ENCODE data around the gene CATSPER2. TPM values are rescaled to one million over a fixed set of nuclear protein-coding genes. Genes with fewer than 3 reads are reported as not detected.

CATSPER2 gene
- total RNA-seq = 1.1 and 1.3 TPM in 2 replicates

DNA sequence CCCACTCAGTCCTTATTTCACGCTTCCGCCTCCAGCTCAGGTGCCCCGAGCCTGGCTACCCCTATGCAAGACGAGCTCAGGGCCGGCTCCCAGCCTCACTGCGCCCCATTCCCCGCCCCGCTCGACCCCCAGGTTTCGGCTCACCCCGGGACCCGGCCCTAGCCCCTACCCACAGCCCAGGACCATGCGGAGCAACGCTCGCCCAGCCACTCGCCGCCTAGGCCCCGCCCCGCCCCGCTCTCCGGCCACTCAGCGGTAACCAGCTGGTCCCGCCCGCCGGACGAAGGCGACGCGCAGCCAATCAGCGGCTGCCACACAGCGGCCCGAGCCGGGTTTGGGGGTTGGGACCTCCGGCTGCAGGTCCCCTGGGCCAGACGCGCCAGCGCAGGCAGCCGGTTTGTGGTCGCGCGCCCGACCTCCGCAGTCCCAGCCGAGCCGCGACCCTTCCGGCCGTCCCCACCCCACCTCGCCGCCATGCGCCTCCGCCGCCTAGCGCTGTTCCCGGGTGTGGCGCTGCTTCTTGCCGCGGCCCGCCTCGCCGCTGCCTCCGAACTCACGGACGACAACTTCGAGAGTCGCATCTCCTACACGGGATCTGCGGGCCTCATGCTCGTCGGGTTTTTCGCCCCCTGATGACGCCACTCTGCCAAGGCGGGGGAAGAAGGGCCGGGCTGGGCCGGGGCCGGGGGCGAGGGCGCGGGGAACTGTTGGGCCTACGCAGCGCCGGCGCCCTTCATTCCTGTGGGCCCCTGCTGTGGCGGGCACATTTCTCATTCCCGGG, at the start of gene CATSPER2:
CATSPER2 (minus strand) TSS at position 196 of the 781 bp plus-strand sequence. CDS start 783 bp downstream, outside the sequence.

DNA sequence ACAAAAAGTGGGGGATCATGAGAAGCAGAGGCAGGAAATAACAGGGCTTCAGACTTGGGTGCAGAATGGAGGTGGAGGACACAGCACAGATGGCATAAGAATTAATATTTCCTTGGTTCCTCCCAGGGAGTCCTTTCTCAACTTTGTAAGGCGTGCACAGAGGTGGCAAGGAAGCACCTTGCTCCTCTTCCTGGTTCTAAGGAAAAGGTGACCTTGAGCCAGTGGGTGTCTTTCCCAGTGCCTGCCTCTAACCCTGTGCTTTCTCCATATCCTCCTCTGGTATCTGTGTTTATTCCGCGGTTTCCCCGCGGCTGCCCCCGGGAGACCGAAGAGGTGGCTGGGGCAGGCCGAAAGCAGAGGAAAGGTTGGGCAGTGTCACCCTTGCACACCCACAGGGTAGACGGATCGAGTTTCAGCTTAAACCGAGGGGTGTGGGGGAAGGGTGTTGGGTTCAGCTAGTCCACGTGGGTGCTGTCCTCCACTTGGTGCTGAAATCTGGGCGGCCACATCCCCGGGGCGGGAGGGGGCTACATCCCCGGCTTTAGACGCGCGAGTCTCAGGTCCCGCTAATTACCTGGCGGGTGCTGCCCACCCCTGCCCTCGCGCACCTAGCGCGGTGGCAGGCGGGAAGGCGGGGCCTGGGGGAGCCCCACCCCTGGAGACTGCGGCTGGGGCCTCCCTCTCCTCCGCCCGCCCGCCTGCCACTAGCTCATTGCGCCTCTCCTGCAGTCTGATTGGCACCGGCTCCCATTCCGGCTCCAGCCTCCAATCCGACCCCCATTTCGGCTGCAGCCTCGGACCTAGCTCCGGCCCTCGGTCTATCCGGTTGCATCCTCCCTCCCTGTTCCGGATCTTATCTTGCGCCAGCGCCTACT, 44.7 kb upstream of the CATSPER2 start, which contains the start of gene CKMT1A:
CKMT1A (plus strand) TSS at position 712 of the 875 bp plus-strand sequence. CDS start 192 bp downstream, outside the sequence.

DNA sequence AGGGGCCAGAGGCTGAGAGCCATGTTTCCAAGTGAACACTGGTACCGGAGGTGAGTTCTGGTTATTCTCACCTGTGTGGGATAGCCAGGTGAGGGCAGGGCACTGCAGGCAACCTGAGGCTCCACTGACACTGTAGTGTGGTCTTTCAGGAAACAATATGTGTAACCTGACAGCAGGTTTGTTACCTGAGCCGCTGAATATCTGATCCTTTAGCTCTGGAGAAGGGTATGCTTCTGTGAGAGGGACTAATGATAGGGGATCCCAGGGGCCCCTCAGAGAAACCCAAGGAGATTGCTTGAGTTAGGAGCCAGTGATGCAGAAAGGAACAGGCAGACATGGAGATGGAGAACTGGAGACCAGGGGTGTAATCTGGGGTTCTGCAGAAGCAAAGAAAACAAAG, 29.9 kb downstream of the CATSPER2 start, which contains the start of gene STRC:
STRC (minus strand) TSS at position 101 of the 400 bp plus-strand sequence; CDS start at position 23, 78 bp downstream.

DNA sequence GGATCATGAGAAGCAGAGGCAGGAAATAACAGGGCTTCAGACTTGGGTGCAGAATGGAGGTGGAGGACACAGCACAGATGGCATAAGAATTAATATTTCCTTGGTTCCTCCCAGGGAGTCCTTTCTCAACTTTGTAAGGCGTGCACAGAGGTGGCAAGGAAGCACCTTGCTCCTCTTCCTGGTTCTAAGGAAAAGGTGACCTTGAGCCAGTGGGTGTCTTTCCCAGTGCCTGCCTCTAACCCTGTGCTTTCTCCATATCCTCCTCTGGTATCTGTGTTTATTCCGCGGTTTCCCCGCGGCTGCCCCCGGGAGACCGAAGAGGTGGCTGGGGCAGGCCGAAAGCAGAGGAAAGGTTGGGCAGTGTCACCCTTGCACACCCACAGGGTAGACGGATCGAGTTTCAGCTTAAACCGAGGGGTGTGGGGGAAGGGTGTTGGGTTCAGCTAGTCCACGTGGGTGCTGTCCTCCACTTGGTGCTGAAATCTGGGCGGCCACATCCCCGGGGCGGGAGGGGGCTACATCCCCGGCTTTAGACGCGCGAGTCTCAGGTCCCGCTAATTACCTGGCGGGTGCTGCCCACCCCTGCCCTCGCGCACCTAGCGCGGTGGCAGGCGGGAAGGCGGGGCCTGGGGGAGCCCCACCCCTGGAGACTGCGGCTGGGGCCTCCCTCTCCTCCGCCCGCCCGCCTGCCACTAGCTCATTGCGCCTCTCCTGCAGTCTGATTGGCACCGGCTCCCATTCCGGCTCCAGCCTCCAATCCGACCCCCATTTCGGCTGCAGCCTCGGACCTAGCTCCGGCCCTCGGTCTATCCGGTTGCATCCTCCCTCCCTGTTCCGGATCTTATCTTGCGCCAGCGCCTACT, 55.1 kb downstream of the CATSPER2 start, which contains the start of gene CKMT1B:
CKMT1B (plus strand) TSS at position 700 of the 863 bp plus-strand sequence. CDS start 192 bp downstream, outside the sequence.

DNA sequence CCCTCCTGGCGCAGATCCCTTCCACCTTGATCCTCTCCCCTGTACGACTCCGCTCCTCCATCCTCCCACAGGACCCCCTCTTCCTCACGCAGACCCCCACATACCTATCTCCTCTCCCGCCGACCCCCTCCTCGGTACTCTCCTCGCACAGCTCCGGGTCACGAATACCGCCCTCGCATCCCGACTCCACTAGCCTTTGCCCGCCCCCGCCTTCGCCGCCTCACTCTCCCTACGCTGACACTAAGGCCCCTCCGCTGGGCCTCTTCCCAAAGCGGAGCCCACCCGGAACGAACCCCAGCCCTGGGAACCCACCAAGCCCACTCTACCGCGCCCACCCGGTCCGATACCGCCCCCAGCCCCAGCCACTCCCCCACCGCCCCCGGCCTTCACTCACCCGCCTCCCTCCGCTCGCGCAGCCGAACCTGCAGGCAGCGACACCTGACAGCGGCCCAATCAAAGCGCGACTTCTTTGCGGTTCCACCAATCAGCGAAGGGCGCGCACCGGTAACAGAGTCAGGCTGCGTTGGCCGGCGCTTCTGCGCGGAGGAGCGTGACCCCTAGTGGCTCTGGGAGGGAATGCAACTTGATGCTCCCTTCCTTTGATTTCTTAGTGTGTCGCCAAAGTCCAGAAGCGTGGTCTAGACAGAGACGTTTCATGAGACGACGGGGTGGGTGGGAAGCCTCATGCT, 58.7 kb downstream of the CATSPER2 start, which contains the start of gene PPIP5K1:
PPIP5K1 (minus strand) TSS at position 431 of the 689 bp plus-strand sequence. CDS start 5,704 bp downstream, outside the sequence.

Other genes starting within 250 kb of the CATSPER2 start
- 81.7 and 84.2 TPM in 2 replicates for gene TP53BP1, start 155.7 kb downstream of the CATSPER2 start, total RNA-seq
- 42.0 and 53.7 TPM in 2 replicates for gene MAP1A, start 131.2 kb downstream of the CATSPER2 start, total RNA-seq
- 21.8 and 23.3 TPM in 2 replicates for gene PPIP5K1, start 58.6 kb downstream of the CATSPER2 start, total RNA-seq
- not detected in 2 replicates for gene CKMT1B, start 54.8 kb downstream of the CATSPER2 start, total RNA-seq
- 0.09 and 0.16 TPM in 2 replicates for gene STRC, start 30.0 kb downstream of the CATSPER2 start, total RNA-seq
- 0.16 and 0.26 TPM in 2 replicates for gene CKMT1A, start 45.0 kb upstream of the CATSPER2 start, total RNA-seq
- gene PDIA3, start 97.6 kb upstream of the CATSPER2 start, total RNA-seq = 77.9 and 95.7 TPM in 2 replicates
- gene ELL3, start 128.1 kb upstream of the CATSPER2 start, total RNA-seq = 4.9 and 10.7 TPM in 2 replicates
- 316 and 469 TPM in 2 replicates for gene SERF2, start 143.5 kb upstream of the CATSPER2 start, total RNA-seq
- not detected in 2 replicates for gene SERINC4, start 151.4 kb upstream of the CATSPER2 start, total RNA-seq
- gene HYPK, start 151.8 kb upstream of the CATSPER2 start, total RNA-seq = 5.5 and 11.0 TPM in 2 replicates
- 32.0 and 33.7 TPM in 2 replicates for gene MFAP1, start 175.8 kb upstream of the CATSPER2 start, total RNA-seq
- gene WDR76, start 178.2 kb upstream of the CATSPER2 start, total RNA-seq = 2.1 and 3.3 TPM in 2 replicates